CMK (cell line): ENCODE measurements around the gene GPC1.

ENCODE experiments used
- DNase-seq: peaks from one replicate; pipeline ENCODE4 v3.0.0-alpha.2; 2010; ENCODE audit warnings: low read depth

Gene GPC1

GRCh38 chr2:240499309-240500301 is 64.1 kb downstream of the GPC1 start:
- DNase-seq: no peak

GRCh38 chr2:240500561-240501423 is 65.3 kb downstream of the GPC1 start:
- no peak for DNase-seq

DNA sequence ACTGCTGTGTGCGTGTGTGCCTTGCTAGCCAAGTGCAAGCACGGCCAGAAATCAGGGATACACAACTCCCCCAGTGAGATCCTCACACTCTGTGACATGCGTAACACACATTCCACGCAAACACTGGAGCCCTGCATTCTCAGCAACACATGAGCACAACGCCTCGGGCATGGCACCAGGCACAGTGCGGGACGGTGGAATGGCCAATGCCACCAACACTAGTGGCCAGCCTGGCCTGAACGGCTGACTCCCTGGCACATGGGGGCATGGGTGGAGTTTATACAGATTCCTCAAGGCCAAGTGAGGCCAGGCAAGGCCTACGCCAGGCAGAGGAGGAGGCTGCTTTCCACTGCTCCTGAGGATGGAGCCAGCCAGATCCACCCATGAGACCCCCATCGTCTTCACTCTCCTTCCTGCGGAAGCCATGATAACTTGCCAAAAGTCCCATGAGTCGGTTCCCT is 66.1 kb downstream of the GPC1 start:
- DNase-seq: no peak

DNA sequence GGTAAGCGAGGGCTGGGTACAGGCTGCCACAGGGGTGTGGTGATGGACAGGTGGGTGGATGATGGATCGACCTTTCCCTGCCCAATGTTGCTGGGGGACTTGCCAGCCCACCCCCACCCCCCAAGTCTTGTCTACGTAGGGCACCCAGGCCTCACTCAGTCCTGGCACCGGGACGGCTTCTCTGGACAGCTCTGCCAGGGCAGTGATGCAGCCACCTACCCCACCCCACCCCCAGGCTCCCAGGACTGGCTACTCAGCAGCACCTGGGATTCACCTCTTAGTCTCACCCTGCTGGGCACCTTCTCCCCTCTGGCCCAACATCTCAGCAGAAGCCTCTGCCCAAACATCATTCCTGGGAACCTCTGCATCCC is 66.6 kb downstream of the GPC1 start:
- no peak for DNase-seq

DNA sequence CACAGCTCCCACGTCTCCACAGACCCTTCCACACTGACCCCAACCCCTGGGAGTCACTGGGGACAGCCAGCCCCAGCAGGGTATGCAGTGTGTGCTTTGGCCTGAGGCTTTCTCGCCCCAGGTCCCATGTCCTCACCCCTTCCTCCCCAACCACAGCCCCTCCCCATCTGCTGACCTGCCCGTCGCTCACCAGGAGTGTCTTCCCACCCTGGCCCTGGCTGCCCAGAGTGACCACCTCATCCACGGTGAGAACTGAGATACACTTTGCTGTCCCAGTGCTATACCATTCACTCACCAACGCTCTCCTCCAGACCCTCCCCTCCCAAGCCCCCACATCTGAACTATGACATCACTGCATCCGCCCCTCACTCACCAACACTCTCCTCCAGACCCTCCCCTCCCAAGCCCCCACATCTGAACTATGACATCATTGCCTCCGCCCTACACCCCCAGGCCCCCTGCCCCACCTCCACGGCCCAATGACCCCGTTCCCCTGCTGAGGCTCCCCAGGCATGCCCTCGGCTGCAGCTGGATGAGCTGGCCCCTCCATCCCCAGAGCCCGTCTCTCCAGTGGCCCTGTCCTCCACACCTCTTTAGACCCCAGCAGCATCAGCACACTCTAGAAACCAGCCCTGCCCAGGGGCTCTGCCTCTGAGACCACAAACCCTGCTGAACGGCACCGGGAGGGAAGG is 67.1 kb downstream of the GPC1 start:
- no peak for DNase-seq

- no peak for DNase-seq
These were observed 67.9 kb downstream of the GPC1 start for GRCh38 chr2:240503375-240503774.

DNA sequence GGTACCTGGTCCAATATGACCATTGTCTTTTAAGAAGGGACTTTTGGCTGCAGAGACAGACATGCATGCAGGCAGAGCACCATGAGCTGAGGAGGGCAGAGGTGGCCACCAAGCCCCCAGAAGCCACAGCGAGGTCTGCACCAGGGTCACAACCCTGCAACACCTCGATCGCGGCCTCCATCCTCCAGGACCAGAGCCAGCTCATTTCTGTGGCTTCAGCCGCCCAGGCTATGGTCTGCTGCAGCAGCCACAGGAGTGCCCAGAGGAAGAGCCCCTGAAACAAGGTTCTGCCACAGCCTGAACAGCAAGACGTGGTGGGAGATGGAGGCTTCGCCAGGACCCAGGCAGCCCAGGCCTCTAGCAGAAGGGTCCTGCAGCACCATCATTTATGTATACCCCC is 68.4 kb downstream of the GPC1 start:
- DNase-seq: no peak

DNA sequence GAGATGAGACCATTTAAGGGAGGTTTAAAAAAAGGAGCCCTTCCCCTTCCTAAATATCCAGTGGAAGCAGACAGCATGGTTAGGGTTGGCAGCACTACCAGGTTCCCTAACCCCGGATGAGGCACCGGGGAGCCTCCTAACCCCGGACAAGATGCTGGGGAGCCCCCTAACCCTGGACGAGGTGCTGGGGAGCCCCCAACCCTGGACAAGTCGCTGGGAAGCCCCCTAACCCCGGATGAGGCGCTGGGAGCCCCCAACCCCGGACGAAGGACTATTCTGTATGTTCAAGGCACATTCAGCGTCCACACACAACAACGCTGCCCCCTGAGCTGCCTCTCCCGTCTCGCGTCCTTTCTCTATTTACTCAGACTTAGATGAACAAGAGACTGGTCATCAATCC is 70.4 kb downstream of the GPC1 start:
- DNase-seq: no peak

DNA sequence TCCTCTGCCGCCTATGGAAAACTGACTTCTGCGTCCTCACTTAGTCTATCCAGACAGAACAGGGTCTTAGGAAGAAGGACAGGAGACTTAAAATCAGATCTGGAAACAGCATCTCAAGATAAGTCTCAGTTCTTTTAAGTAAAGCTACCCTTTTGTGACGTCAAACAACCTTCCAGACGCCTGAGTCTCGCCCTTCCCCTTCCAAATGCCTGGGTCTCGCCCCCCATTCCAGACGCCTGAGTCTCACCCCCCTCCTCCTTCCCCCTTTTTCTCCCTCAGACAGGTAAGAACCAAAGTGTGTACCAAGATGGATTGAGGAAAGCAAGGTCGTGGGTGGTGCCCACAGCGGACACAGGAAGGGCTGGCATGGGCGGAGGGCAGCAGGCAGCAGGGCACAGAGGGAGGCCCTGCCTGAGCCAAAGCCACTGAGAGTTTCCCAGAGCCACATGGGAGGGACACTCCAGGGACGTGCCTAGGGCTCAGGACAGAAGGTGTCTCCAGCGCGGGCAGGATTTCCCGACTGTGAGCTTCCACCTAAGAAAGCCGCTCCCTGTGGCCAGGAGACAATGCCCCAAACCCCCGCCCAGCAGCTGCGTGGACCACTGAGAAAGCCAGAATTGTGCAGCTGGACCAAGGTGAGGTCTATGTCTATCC is 71.1 kb downstream of the GPC1 start:
- DNase-seq: no peak

DNA sequence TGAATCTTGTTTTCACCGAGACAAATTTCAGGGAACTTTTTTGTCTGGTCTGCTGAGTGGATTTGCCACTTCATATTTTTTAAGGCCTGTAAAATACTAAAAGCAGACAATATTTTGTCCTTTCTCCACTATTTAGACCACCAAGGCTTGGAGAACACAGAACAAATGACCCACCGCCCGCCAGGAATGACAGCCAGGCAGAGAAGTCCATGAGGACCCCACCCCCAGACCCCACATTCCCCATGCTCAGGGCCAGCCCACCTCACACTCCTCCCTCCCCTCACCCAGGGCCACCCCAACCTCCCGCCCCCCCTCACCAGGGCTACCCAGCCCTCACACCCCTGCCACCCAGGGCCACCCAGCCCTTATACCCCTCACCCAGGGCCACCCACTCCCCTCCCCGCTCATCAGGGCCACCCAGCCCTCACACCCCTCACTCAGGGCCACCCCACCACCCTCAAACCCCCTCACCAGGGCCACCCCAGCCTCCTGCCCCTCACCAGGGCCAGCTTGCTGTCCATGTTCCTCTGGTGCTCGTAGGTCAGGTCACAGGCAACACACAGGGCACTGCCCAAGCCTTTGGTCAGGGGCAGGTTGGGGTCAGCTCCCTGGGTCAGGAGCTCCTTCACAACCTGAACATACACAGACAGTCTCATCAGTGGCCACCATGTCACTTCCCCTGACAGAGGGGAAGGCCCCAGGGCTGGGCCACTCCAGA is 71.8 kb downstream of the GPC1 start:
- DNase-seq: no peak

DNA sequence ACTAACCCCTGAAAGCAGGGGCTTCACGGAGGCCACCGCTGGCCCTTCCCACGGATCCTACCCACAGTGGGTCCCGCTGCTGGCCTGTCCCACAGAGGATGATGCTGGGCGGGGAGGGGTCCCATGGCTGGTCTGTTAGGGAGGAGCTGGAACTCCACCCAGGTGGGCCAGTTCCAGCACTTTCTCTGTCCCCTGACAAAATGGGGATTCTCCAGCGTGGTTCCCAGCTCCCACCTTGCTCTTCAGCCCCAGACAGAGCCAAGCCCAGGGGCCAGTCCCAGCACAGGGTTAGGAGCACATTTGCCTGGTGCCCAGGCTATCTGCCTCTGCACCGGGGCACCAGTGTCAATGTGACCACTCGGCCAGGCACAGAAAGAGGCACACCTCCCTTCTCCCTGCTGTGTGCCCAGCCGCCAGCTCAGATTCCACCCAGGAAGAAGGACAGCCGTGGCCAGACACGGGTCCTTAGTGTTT is 72.4 kb downstream of the GPC1 start:
- no peak for DNase-seq

DNA sequence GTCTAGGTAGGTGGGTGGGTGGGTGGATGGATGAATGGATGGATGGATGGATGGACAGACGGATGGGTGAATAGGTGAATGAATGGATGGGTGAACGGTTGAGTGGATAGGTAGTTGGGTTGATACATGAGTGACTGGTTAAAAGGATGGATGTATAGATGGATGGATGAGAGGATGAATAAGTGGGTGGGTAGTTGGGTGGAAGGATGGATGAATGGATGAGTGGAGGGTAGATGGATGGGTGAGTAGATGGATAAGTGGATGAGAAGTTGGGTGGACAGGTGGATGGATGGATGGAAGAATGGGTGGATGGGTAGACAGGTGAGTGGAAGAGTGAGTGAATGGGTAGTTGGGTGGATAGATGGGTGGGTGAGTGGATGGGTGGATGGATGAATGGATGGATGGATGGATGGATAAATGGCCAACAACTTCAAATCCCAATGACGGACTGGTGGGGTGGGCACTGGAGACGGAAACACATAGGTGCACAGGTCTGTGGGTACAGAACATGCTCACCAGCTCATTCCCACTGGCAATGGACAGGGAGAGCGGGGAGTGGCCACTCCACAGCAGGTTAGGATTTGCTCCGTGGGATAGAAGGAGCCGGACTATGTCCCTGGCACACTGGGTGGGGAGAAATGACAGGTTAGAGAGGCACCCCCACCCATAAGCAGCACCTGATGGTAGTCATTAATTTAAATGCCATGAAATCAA is 73.5 kb downstream of the GPC1 start:
- DNase-seq: no peak

DNA sequence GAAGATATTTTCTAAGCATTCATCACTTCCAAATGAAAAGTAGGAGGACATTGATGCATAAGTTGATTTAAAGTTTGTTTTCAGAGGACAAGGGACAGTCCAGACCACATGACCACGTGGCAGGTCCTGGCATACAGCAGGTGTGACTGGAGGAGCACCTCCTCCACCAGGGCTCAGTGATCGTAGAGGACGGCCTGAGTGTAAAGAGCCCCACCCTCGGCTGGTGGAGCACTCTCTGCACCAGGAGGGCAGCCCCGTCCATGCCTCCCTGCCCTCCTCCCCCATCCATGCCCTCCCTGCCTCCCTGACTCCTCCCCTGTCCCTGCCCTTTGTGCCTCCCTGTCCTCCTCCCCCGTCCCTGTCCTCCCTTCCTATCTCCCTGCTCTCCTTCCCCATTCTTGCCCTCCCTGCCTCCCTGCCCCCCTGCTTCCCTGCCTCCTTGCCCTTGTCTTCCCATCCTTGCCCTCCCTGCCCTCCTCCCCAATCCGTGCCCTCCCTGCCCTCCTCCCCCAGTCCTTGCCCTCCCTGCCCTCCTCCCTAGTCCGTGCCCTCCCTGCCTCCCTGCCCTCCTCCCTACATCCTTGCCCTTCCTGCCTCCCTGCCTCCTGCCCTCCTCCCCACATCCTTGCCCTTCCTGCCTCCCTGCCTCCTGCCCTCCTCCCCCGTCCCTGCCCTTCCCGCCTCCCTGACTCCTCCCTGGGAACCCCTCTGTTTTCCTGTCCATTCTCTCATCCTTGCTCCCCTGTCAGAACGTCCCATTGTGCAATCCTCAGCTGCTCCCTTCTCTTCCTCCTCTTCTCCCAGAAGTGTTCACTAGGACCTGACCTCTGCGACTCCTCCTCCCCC is 74.4 kb downstream of the GPC1 start:
- no peak for DNase-seq

- DNase-seq: no peak
These were observed 75.2 kb downstream of the GPC1 start for GRCh38 chr2:240510513-240511210.

DNA sequence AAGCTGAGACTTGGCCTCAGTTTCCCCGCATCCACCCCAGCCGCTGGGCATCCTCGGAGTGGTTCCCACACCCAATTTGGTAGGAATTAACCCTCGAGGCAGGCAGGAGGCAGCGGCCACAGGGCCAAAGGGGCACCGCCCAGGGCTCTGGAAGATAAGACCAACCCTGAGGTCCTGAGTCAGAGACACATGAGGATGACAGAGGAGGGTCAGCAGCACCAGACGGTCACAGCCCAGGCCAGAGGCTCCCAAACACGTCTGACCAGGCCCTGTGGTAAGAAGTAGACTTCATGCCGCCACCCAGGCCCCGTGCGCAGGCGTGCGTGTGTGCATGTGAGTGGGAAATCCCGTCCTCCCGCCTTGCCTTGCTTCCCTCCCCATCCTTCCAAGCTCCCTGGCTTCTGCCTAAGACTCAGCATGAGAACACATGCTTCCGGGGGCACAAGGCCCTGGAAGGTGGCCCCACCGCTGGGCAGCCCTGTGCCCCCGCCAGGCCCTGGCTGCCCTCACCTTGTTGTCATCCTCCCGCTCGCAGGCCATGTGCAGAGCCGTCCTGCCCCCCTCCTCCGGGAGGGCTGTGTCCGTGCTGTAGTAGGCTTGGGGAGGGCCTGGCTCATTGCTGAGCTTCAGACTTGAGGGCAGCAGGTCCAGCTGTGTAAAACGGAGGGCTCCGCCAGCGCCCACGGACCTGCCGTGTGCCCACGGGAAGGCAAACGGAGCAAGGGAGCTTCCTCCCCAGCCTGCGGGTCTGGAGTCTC is 76.1 kb downstream of the GPC1 start:
- no peak for DNase-seq

GRCh38 chr2:240512109-240512485 is 76.6 kb downstream of the GPC1 start:
- no peak for DNase-seq

GRCh38 chr2:240512666-240513535 is 77.4 kb downstream of the GPC1 start:
- DNase-seq: no peak
